GM04503 (cell line): Measurements from ENCODE around the gene EPS8L2.

ENCODE experiments used
- DNase-seq: peaks from one replicate; pipeline ENCODE4 v3.0.0-alpha.2; 2012; ENCODE audit warnings: low read depth

Gene EPS8L2

DNA sequence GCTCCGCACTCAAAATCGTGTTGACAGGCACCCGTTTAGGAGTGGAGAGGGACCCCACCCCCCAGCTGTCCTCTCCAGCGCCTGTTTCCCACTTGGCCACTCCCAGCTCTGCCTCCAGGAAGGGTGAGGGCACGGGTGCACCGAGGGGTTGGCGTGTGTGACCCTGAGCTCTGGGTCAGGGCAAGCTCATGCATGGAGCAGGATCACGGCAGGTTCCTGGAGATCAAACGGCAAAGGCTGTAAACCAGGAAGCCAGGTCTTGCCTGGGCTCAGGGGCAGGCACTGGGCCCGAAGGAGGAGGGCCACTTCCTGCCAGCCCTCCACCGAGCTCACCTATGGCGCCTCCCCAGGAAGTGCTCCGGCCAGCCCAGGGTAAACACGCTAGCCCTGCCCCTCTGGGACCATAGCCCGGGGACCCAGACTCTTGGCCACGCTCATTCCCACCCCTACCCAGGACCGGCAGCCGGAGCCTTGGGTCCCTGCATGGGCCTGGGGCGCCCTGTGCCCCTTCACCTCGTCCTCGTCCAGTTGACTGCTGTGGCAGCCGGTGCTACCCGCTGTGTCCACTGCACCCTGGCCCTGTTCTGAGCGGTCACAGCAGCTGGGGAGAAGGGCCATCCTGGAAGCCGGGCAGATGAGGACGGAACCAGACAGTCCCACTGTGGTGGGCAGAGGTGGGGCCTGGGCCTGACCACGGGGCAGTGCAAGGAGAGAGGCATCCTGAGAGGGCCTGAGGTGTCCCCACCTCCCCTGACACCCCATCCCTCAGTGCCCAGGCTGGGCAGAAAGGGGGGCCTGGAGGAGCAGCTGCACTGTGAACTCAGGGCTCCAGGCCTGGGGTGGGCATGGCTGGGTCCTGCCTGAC lies 1.0 kb upstream of the EPS8L2 start:
- DNase-seq, result no peak

- DNase-seq, result no peak
These were observed 467 bp downstream of the EPS8L2 start for GRCh38 chr11:706439-706956.

GRCh38 chr11:706957-707816 lies 1.2 kb downstream of the EPS8L2 start:
- DNase-seq, result no peak

DNA sequence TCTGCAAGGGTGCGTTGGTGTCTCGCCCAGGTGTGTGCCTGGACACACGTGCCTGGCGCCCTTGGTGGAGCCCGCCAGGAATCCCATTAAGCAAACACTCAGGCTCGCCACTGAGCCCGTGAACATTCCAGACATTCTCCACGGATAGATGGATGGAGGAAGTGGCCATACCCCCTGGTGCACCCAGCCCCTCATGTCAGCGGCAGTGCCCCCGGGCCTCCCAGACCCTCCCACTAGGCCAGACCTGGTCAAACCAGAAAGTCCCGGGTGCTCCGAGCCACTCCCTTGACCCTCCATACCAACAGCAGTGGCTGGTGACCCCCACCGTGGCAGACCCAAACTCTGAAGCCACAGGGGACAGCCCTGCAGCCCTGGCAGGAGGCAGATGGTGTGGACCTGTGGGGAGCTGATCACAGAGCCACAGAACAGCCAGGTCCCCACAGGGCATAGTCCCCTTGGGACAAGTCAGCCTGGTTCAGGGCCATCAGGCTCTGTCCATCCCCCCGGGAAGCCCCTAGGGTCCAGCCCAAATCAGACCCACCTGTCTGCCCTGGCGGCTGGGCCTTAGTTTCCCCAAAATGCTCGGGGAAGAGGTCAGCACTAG lies 1.9 kb downstream of the EPS8L2 start:
- DNase-seq, result no peak

DNA sequence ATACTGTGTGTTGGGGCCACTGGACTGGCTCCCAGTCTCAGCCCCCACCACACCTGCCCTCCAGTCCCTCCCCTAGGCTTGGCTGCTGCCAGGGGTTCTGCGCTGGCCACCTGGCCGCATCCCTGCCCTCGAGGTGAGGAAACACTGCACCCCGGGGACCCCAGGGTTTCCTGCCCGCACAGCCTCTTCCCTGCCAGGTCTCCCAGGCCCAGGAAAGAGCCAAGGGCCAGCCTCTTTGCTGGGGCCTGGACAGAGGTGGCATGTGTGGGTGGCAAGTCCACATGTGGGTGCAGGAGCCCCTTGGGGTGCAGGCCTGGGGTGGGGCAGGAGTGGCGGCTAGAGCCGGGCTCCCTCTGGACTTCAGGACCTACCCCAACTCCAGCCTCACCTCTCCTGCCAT lies 2.5 kb downstream of the EPS8L2 start:
- no peak for DNase-seq

- DNase-seq, result no peak
These were observed 3.3 kb downstream of the EPS8L2 start for GRCh38 chr11:709109-709997.

- DNase-seq, result no peak
These were observed 8.4 kb downstream of the EPS8L2 start for GRCh38 chr11:714436-714835.

DNA sequence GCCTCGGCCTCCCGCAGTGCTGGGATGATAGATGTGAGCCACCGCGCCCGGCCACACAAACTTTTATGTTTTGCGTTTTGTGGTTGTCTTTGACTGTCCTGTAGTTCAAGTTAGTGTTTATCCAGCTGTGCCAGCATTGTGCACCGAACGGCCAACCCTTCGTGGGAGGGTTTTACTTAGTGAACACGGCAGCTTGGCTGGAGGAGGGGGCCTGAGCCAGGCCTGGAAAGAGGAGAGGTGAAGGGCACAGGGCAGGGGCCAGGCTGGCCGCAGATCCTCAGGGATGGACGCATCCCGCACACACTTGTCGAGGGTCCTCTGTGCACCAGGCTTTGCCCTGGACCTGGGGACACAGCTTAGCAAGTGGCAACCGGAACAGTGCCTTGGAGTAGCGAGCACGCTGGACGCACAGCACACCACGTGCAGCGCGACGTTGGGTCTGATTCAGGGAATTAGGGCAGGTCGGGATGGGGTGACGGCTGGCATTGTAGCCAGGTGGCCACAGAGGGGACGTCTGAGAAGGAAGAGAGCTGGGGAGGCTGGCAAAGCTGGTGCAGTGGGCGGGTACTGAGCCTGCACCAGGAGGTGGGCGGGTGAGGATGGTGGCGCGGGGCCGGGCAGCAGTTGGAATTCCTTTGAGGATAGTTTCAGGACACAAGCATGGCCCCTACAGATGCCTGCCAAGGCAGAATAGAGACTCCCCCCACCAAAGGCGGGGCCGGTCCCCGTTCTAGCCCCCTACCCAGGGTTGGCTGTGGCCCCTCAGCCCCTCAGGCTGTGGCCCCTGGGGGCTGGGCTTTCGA lies 13.4 kb downstream of the EPS8L2 start:
- DNase-seq, result no peak

GRCh38 chr11:720017-720641 lies 14.1 kb downstream of the EPS8L2 start:
- no peak for DNase-seq

DNA sequence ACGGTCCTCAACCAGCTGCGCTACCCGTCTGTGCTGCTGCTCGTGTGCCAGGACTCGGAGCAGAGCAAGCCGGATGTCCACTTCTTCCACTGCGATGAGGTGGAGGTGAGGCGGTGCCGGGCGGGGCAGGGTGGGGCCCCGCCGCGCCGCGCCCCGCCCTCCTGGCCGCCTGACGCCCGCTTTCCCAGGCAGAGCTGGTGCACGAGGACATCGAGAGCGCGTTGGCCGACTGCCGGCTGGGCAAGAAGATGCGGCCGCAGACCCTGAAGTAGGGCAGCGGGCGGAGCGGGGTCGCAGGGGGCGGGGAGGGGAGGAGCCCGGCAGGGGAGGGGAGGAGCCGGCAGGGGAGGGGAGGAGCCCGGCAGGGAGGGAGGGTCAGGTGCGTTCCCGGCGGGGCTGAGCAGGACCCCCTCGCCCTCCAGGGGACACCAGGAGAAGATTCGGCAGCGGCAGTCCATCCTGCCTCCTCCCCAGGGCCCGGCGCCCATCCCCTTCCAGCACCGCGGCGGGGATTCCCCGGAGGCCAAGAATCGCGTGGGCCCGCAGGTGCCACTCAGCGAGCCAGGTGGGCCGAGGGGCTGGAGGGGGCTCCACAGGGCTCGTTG lies 14.7 kb downstream of the EPS8L2 start:
- DNase-seq, result no peak

- DNase-seq, result no peak
These were observed 15.3 kb downstream of the EPS8L2 start for GRCh38 chr11:721247-721740.

DNA sequence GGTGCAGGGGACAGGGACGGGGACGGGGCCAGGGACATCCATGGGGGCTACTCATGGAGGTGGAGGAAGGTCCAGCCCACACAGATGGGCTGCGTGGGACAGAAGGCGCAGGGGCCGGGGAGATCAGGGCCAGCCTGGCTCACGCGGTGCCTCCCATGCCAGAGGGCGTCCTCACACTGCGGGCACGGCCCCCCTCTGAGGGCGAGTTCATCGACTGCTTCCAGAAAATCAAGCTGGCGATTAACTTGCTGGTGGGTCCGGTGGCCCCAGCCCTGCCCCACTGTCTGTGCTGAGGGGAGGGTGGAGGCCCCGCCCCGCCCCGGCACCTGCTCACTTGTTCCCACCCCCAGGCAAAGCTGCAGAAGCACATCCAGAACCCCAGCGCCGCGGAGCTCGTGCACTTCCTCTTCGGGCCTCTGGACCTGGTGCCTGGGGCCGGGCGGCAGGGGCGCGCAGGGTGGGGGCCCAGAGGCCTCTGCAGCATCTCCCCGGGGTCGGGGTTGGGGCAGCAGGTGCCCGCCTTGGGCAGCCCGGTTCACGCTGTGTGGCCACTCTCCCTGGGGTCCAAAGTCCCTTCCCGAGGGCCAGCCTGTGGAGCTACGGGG lies 15.8 kb downstream of the EPS8L2 start:
- DNase-seq, result no peak

DNA sequence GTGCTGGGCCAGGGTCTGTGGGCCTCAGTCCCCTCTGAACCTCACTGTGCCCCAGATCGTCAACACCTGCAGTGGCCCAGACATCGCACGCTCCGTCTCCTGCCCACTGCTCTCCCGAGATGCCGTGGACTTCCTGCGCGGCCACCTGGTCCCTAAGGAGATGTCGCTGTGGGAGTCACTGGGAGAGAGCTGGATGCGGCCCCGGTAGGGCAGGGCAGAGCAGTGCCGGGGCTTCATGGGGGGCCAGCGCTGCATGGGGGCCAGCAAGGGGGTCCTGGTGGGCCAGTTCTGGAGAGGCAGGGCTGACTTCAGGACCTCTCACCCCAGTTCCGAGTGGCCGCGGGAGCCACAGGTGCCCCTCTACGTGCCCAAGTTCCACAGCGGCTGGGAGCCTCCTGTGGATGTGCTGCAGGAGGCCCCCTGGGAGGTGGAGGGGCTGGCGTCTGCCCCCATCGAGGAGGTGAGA lies 16.3 kb downstream of the EPS8L2 start:
- DNase-seq, result no peak

DNA sequence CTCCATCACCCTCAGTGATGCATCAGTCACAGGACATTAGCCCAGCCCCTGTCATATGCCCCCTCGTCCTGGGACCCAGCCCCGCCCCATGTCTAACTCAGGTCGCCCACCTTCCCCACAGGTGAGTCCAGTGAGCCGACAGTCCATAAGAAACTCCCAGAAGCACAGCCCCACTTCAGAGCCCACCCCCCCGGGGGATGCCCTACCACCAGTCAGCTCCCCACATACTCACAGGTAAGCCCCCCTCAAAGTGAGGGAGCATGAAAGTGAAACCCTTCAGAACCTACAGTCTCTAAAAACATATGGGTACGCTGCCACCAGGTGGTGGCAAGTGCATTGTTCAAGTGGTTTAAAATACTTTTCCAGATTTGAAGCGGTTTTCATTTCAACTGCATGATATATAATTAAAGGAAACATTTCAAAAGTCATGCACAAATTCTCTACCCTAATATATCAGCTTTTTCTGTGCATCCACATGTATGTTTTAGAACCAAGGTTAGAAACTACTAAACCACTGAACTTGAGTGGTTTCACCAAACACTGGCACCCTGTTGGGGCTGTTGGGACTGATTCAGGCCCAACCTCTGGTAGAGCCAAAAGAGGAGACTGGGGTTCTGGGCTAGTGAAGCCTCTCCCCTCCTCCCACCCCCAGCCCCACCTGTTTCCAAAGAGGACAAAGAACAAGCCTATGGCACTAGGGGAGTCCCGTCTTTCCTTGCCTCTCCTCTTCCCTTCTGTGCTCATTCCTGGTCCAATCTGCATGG lies 17.3 kb downstream of the EPS8L2 start:
- no peak for DNase-seq

DNA sequence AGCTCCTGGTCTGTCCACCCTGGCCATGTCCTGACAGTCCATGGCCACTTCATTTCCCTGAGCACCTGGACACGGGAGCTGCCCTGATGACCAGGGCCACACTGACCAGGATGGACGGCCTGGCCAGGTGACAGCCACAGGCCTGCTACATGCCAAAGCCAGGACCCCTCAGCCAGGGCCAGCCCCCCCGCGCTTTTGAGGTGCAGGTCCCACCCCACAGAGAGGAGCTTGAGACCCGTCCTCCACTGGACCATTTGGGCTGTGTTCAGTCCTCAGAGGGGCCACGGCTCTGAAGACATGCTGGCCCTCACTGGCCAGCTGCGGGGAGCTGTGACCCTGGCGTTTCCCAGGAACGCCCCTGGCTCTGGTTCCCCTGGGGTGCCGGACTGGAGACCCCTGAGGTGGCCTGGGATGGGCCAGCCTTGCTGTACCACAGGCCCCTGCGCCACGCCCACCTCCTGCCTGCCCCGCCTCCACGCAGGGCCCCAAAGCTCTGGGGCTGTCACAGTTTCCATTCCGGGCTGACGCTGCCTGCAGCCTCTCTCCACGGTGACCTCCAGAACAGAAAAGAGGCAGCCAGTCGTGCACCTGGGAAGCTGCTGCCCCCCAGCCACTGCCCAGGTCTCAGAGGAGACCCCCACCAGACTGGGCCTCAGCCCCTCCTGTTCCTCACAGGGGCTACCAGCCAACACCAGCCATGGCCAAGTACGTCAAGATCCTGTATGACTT lies 18.2 kb downstream of the EPS8L2 start:
- DNase-seq, result no peak

DNA sequence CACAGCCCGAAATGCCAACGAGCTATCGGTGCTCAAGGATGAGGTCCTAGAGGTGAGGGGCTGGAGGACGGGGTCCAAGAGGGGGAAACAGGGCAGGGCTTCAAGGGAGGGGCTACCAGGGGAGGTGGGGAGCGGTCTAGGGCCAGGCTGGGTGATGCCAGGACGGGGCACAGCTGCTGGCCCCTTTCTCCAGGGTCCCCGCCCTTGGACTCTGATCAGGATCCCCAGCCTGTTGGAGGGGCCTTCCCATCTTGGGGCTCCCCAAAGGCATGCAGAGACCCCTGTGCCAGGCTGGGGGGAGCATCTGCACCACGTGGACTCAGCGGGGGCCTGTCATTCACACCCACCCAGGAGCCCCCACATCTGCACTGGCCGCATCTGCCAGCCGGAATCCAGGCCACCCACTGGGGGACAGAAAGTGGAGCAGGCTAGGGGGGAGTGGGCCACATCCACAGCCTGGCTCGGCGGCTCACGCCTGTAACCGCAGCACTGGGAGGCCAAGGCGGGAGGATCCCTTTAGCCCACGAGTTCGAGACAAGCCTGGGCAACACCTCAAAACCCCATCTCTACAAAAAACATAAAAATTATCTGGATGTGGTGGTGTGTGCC lies 18.9 kb downstream of the EPS8L2 start:
- no peak for DNase-seq

- DNase-seq, result no peak
These were observed 19.7 kb downstream of the EPS8L2 start for GRCh38 chr11:725624-726202.
